NCI-H2107 (cell line): ENCODE data around the gene EEIG1.
A peak's percentile ranks its signal among the peaks of the same experiment; 100 is the strongest.

ENCODE experiments used
- DNase-seq: peaks from one replicate; lab custom pipeline; 2025; lab: John Stamatoyannopoulos, UW

The EEIG1 gene

GRCh38 chr9:127974769-127975261, 6.0 kb downstream of the EEIG1 start:
- DNase-seq, result no peak

- no peak for DNase-seq
These were observed 6.6 kb downstream of the EEIG1 start for GRCh38 chr9:127974001-127974768.

- no peak for DNase-seq
These were observed 7.4 kb downstream of the EEIG1 start for GRCh38 chr9:127973169-127974000.

GRCh38 chr9:127972236-127972871, 8.4 kb downstream of the EEIG1 start:
- no peak for DNase-seq

GRCh38 chr9:127971357-127972235, 9.2 kb downstream of the EEIG1 start:
- no peak for DNase-seq

- DNase-seq, result no peak
These were observed 10.1 kb downstream of the EEIG1 start for GRCh38 chr9:127970401-127971313.

- DNase-seq, result no peak
These were observed 11.9 kb downstream of the EEIG1 start for GRCh38 chr9:127968700-127969383.

GRCh38 chr9:127968042-127968441, 12.7 kb downstream of the EEIG1 start:
- DNase-seq, result no peak

GRCh38 chr9:127967151-127967809, 13.5 kb downstream of the EEIG1 start:
- no peak for DNase-seq

- DNase-seq, result no peak
These were observed 14.2 kb downstream of the EEIG1 start for GRCh38 chr9:127966416-127967150.

GRCh38 chr9:127965953-127966352, 14.8 kb downstream of the EEIG1 start:
- no peak for DNase-seq

GRCh38 chr9:127963359-127964064, 17.3 kb downstream of the EEIG1 start:
- no peak for DNase-seq

GRCh38 chr9:127963041-127963358, 17.8 kb downstream of the EEIG1 start:
- DNase-seq, result no peak

- DNase-seq, result no peak
These were observed 18.5 kb downstream of the EEIG1 start for GRCh38 chr9:127962278-127962677.

- no peak for DNase-seq
These were observed 19.1 kb downstream of the EEIG1 start for GRCh38 chr9:127961613-127962155.

GRCh38 chr9:127961155-127961490, 19.7 kb downstream of the EEIG1 start:
- no peak for DNase-seq

- DNase-seq, result peak; percentile 64
These were observed 20.2 kb downstream of the EEIG1 start for GRCh38 chr9:127960410-127961154.
